Ovary (tissue), 9 donors: ENCODE measurements around the gene POC1A. TPM values are rescaled to one million over a fixed set of nuclear protein-coding genes. Genes with fewer than 3 reads are reported as not detected.

Experiments used
- DNase-seq, 5 donors: peaks; one replicate each; pipeline ENCODE4 v3.0.0-alpha.2; 2019 to 2020
- H3K27ac ChIP-seq, 2 donors: fragments of 200-600 bp; one replicate each; pipeline versions ENCODE4 v1.5.1 to v1.8.0; 2019 to 2022
- H3K27me3 ChIP-seq: fragments of 200-600 bp; one replicate; pipeline ENCODE4 v1.8.0; 2022
- H3K36me3 ChIP-seq: fragments of 200-600 bp; sonication (generic); one replicate; pipeline ENCODE4 v1.5.1; 2019
- H3K4me1 ChIP-seq: one replicate; pipeline ENCODE4 v1.8.1; 2013; ENCODE audit warnings: mild to moderate bottlenecking, moderate library complexity; ENCODE audit not compliant: insufficient read depth
- H3K4me3 ChIP-seq: fragments of 200-600 bp; sonication (generic); one replicate; pipeline ENCODE4 v1.5.1; 2017
- H3K9me3 ChIP-seq, 2 donors: fragments of 200-600 bp in 1 of 2; sonication (generic) in 1 of 2; one replicate each; pipeline versions ENCODE4 v1.5.1 to v1.8.1; 2013 to 2019; ENCODE audit warnings: mild to moderate bottlenecking in 1 of 2, moderate library complexity in 1 of 2
- EP300 ChIP-seq: sonication (generic); formaldehyde crosslinking; IDR thresholded peaks from one replicate; pipeline ENCODE4 v1.6.1; 2017; ENCODE audit warnings: antibody characterized with exemption
- POLR2A ChIP-seq: fragments of 450-650 bp; IDR thresholded peaks from one replicate; pipeline ENCODE4 v1.6.1; 2017; ENCODE audit warnings: antibody characterized with exemption, mild to moderate bottlenecking, moderate library complexity
- WGBS, 3 donors: extraction: QIAGEN DNeasy Blood & Tissue Kit in 1 of 3; methylation state at CpG; one replicate each; pipeline versions ENCODE4 v1.1.5 to v1.1.7; 2013 to 2017; 5-methylcytosine and 5-hydroxymethylcytosine counted together
- intact Hi-C, 4 donors: fragments of 100-400 bp; cut with DNase I; formaldehyde crosslinking; loops; one replicate each; pipeline versions ENCODE4 v1.11.0 to v1.15.1; 2022 to 2023
- polyA plus RNA-seq, 2 donors: library from polyadenylated mRNA; stranded (reverse); fragments of 200-250 nt in 1 of 2; fragments of 350-450 nt in 1 of 2; fragmentation: Illumina TruSeq in 1 of 2; extraction: RNeasy Lipid Tissue Mini Kit (QIAGEN cat#74804) in 1 of 2; gene quantifications; one replicate each; pipeline ENCODE4 v1.2.3, GENCODE V29; 2013 to 2014
- total RNA-seq, 7 donors: library from RNA; depleted of rRNA in 2 of 7; stranded (reverse); fragments of >200 nt in 2 of 7; fragmentation: NEBNext Ultra II Directional in 3 of 7; extraction: Animal tissue kit (Norgen Biotek cat#: 25700) in 3 of 7; gene quantifications; one replicate each; pipeline versions ENCODE4 v1.1.0 to v1.2.4, GENCODE V29; 2016 to 2023
- TF ChIP-seq, protein P1 (sequence below), 3 donors: fragments of 450-650 bp in 2 of 3; fragments of 200-600 bp in 1 of 3; IDR thresholded peaks; one replicate each; pipeline versions ENCODE4 v1.5.1 to v1.8.0; 2016 to 2022; ENCODE audit warnings: antibody characterized with exemption in 3 of 3, mild to moderate bottlenecking in 1 of 3
- donor health status: DM: no; HTN: no; CAD: no; lungs with moderate emphysema.
- donor health status: DM: no; HTN: no; CAD: no.
- donor health status: Bipolar disorder and iron deficiency.
- donor health status: DM: yes; HTN: yes; CAD: no.
- donor health status: DM: no; HTN: no; CAD: no.
- donor health status: DM: yes; HTN: yes; CAD: no.

Gene POC1A
- total and polyA plus RNA-seq, 9 donors, result 0.53 to 1.8 (median 1.3) TPM

DNA sequence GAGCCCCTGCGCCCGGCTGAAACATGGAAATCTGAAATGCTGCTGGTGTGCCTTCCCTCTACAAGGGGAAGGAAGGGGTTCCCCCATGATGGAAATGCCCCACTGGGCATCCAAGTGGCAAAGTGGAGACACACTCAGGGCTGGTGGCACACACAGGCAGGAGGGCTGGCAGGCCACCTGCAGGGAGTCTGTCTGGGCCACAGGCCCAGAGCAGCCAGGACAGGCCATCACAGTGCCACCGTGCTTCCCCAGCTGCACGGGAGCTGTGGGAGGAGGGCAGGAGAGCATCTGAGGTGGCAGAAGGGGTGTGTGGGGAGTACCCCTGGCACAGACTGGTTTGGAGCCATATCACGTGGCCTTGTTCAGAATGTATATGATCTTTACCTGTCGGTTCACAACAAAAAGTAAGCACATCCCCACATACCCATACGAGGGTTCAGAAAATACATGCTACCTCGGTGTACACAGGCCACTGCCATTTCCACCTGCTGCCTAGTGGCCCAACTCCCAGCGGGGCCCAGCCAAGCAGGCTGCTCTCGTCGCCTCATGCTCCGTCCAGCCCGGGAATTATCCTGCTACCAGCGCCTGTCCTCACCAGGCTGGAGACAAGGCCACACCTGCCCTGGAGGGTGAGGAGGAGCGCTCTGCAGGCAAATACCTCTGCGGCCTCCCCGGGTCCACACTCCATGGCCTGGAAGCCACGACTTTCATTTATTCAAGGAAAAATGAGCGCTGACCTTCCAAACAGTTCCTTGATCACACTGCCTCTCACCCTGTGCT lies 75.3 kb downstream of the POC1A start:
- H3K4me3 ChIP-seq, result no peak overlapping the region
- WGBS, 3 donors, result 92 to 96% (median 94%) methylated on average over 19 of the region's 19 CpGs
- no peak for TF ChIP-seq POLR2A
- H3K36me3 ChIP-seq, result no peaks in the 10 kb centered on the region
- no peak overlapping the region for H3K27ac ChIP-seq
- intact Hi-C loops, result no loop called here
- H3K27me3 ChIP-seq, result no peaks in the 10 kb centered on the region
- DNase-seq, result peak in 1 of 5 donors; percentile 22
- no peaks in the 10 kb centered on the region for H3K9me3 ChIP-seq
- peaks cover 11% of the 10 kb centered on the region for H3K4me1 ChIP-seq

DNA sequence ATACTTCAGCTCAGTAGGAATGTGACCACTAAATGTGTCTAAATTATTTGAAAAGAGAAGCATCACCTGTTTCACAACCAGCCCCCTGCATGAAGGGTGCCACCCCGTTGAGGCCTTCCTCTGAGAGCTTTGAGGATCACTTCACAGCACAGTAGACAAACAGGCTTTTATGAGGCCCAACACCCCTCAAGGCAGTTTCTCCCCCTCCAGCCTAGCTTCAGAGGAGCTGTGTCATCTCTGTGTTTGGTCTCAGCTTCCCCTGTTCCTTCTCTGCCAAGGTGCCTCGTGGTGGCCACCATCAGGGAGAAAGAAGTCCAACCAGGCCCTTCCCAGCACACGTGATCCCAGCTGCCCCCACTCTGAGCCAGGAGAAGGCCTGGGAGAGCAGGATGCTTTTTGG lies 76.3 kb downstream of the POC1A start:
- Histone ChIP-seq H3K27ac (peak overlapping the region; percentile 43 to 86), H3K4me3 (no peak overlapping the region), H3K36me3 (no peaks in the 10 kb centered on the region), H3K9me3 (no peaks in the 10 kb centered on the region), H3K27me3 (no peaks in the 10 kb centered on the region), H3K4me1 (peaks cover 11% of the 10 kb centered on the region)
- DNase-seq, result no peak
- intact Hi-C loops, result no loop called here
- WGBS, 3 donors, result 36 to 50% (median 39%) methylated on average over 3 of the region's 3 CpGs
- TF ChIP-seq EP300, result no peak
- TF ChIP-seq, protein P1, sequence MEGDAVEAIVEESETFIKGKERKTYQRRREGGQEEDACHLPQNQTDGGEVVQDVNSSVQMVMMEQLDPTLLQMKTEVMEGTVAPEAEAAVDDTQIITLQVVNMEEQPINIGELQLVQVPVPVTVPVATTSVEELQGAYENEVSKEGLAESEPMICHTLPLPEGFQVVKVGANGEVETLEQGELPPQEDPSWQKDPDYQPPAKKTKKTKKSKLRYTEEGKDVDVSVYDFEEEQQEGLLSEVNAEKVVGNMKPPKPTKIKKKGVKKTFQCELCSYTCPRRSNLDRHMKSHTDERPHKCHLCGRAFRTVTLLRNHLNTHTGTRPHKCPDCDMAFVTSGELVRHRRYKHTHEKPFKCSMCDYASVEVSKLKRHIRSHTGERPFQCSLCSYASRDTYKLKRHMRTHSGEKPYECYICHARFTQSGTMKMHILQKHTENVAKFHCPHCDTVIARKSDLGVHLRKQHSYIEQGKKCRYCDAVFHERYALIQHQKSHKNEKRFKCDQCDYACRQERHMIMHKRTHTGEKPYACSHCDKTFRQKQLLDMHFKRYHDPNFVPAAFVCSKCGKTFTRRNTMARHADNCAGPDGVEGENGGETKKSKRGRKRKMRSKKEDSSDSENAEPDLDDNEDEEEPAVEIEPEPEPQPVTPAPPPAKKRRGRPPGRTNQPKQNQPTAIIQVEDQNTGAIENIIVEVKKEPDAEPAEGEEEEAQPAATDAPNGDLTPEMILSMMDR (IDR thresholded peaks at IDR 0.05), result no peak

DNA sequence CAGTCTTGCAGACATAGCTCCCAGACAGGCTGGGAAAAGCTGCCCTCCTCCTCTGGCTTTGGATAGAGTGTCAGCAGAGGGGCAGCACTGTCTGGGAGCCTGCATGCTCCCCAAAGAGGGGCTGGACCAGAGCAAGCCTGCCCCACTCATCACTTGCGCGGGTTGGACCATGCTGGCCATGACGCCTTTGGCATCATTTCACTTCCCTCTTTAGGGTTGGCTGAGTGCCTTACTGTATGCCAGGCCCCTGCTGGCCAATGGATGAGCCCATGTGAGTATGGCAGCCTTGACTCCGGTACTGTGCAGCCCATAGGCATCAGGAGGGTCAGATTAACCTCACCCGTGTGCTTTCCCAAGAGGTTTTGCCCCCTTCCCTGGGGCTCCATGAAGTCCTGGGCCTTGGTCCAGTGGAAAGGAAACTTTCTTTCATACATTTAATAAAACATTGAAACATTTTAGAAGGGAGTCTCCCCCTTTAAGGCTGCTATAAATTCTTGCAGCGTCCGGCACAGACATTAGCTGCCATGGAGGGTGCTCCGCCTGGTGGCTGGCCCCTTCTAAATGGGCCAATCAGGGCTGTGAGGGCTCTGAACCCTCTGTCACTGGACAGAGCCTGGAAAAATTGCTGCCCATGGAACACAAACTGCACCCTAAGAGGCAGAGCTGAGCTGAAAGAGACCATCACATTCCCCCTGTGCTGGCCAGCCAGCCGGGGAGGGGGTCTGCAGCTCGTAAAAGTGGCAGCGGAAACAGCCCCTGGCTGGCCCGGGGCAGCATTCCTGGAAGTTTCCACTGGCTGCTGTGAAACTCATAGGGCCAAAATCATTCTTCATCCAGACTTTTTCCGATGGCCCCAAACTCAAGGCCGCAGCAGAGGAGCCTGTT lies 77.1 kb downstream of the POC1A start:
- DNase-seq, result peak in 3 of 5 donors; percentile 48 to 63 (median 52)
- H3K27me3 ChIP-seq, result no peaks in the 10 kb centered on the region
- 27 to 39% (median 31%) methylated on average over 14 of the region's 14 CpGs for WGBS, 3 donors
- peaks cover 11% of the 10 kb centered on the region for H3K4me1 ChIP-seq
- no peaks in the 10 kb centered on the region for H3K9me3 ChIP-seq
- no peak for TF ChIP-seq EP300
- TF ChIP-seq POLR2A, result no peak
- TF ChIP-seq, protein P1 (IDR thresholded peaks at IDR 0.05), result peak in 1 of 3 donors; percentile 31
- intact Hi-C loops, result no loop called here
- H3K36me3 ChIP-seq, result no peaks in the 10 kb centered on the region
- peak overlapping the region; percentile 73 to 86 for H3K27ac ChIP-seq
- H3K4me3 ChIP-seq, result no peak overlapping the region

DNA sequence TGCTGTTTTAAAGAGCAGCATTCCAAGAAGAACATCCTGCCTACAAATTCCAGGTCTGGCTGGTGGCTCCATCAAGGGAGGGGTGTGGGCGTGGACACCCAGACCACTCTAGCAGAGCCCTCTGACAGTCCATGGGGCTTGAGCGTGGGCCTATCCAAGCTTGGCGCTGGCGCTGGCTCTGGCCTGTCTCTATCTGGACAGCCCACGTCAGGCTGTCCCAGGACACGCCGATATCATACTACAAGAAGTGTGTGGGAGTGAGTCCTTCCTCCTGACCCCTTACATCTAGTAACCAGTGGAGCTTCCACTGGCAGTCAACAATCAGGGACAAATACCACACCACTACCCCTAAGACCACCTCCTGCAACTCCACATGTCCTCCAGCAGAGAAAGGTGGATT lies 80.7 kb downstream of the POC1A start:
- WGBS, 3 donors, result 82 to 85% (median 82%) methylated on average over 7 of the region's 7 CpGs
- H3K4me1 ChIP-seq, result peaks cover 11% of the 10 kb centered on the region
- DNase-seq, result no peak
- H3K4me3 ChIP-seq, result no peak overlapping the region
- H3K9me3 ChIP-seq, result no peaks in the 10 kb centered on the region
- no peaks in the 10 kb centered on the region for H3K36me3 ChIP-seq
- intact Hi-C loops, result no loop called here
- H3K27me3 ChIP-seq, result no peaks in the 10 kb centered on the region
- no peak overlapping the region for H3K27ac ChIP-seq
- no peak for TF ChIP-seq EP300
- TF ChIP-seq, protein P1 (IDR thresholded peaks at IDR 0.05), result no peak
- TF ChIP-seq POLR2A, result no peak
